DND-41 (cell line): ENCODE data around the gene EMP2.

Experiments
- EZH2 ChIP-seq: IDR thresholded peaks from 3 replicates; pipeline ENCODE4 v1.6.1; 2012; ENCODE audit warnings: borderline replicate concordance, low read depth, mild to moderate bottlenecking, moderate library complexity, low read length, inconsistent platforms; ENCODE audit not compliant: severe bottlenecking
- TF ChIP-seq, protein P1 (sequence below): IDR thresholded peaks from 2 replicates; pipeline ENCODE4 v1.5.1; 2012; ENCODE audit warnings: borderline replicate concordance, low read length, moderate library complexity, mild to moderate bottlenecking; ENCODE audit not compliant: poor library complexity, severe bottlenecking; ENCODE audit errors: extremely low read depth

DNA sequence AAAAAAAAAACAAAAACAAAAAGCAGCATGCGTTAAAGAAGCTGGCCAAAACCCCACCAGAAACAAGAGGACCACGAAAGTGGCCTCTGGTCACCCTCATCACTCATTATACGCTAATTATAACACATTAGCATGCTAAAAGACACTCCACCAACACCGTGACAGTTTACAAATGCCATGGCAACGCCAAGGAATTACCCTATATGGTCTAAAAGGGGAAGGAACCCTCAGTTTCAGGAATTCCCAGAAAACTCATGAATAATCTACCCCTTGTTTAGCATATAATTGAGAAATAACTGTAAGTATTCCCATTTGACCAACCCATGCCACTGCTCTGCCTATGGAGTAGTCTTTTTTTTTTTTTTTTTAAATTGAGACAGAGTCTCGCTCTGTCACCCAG lies 77.6 kb downstream of the EMP2 start:
- TF ChIP-seq, protein P1, sequence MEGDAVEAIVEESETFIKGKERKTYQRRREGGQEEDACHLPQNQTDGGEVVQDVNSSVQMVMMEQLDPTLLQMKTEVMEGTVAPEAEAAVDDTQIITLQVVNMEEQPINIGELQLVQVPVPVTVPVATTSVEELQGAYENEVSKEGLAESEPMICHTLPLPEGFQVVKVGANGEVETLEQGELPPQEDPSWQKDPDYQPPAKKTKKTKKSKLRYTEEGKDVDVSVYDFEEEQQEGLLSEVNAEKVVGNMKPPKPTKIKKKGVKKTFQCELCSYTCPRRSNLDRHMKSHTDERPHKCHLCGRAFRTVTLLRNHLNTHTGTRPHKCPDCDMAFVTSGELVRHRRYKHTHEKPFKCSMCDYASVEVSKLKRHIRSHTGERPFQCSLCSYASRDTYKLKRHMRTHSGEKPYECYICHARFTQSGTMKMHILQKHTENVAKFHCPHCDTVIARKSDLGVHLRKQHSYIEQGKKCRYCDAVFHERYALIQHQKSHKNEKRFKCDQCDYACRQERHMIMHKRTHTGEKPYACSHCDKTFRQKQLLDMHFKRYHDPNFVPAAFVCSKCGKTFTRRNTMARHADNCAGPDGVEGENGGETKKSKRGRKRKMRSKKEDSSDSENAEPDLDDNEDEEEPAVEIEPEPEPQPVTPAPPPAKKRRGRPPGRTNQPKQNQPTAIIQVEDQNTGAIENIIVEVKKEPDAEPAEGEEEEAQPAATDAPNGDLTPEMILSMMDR: no peak
- no peak for TF ChIP-seq EZH2
